Suprapubic skin (tissue), 4 donors: Measurements from ENCODE around the gene MILR1.

ENCODE experiments used
- EP300 ChIP-seq: sonication (generic); formaldehyde crosslinking; IDR thresholded peaks from one replicate; pipeline ENCODE4 v1.6.1; 2017; ENCODE audit warnings: antibody characterized with exemption
- POLR2A ChIP-seq, 2 donors: fragments of 450-650 bp; IDR thresholded peaks; one replicate each; pipeline ENCODE4 v1.6.1; 2017; ENCODE audit warnings: antibody characterized with exemption in 2 of 2, mild to moderate bottlenecking in 2 of 2, moderate library complexity in 2 of 2
- POLR2AphosphoS5 ChIP-seq, 3 donors: sonication (generic); formaldehyde crosslinking; IDR thresholded peaks; one replicate each; pipeline ENCODE4 v1.6.1; 2017; ENCODE audit warnings: antibody characterized with exemption in 3 of 3
- TF ChIP-seq, protein P1 (sequence below), 2 donors: fragments of 200-600 bp in 1 of 2; fragments of 450-650 bp in 1 of 2; sonication (generic) in 1 of 2; IDR thresholded peaks; one replicate each; pipeline ENCODE4 v1.5.1; 2016 to 2019; ENCODE audit warnings: antibody characterized with exemption in 2 of 2, mild to moderate bottlenecking in 1 of 2, moderate library complexity in 1 of 2

DNA sequence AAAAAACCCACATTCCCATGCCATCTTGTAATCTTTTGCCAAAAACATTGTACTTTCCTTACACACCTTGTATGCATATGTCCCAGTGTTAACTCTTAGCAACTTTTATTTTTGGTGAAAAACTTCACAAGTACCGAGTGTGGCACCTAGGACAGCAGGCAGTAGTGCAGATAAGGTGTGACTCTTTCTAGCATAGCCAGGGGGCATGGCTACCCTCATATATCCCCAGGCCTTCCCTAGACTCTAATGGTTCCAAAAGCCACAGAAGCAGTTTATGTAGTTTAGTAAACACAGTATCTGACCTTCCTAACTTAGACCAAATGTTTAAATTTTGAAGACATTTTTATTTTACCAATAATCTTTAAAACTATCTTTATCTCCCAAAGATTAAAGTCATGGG, 20.5 kb upstream of the MILR1 start:
- TF ChIP-seq, protein P1, sequence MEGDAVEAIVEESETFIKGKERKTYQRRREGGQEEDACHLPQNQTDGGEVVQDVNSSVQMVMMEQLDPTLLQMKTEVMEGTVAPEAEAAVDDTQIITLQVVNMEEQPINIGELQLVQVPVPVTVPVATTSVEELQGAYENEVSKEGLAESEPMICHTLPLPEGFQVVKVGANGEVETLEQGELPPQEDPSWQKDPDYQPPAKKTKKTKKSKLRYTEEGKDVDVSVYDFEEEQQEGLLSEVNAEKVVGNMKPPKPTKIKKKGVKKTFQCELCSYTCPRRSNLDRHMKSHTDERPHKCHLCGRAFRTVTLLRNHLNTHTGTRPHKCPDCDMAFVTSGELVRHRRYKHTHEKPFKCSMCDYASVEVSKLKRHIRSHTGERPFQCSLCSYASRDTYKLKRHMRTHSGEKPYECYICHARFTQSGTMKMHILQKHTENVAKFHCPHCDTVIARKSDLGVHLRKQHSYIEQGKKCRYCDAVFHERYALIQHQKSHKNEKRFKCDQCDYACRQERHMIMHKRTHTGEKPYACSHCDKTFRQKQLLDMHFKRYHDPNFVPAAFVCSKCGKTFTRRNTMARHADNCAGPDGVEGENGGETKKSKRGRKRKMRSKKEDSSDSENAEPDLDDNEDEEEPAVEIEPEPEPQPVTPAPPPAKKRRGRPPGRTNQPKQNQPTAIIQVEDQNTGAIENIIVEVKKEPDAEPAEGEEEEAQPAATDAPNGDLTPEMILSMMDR (IDR thresholded peaks at IDR 0.05): no peak
- no peak for TF ChIP-seq POLR2A (IDR thresholded peaks at IDR 0.05)
- TF ChIP-seq EP300: no peak
- no peak for TF ChIP-seq POLR2AphosphoS5 (IDR thresholded peaks at IDR 0.05)
